H9 (cell line): ENCODE measurements around the gene ZNF622. TPM values are rescaled to one million over a fixed set of nuclear protein-coding genes. Genes with fewer than 3 reads are reported as not detected.

Source experiments
- DNase-seq: peaks from one replicate; pipeline ENCODE4 v3.0.0-alpha.2; 2017
- H2AFZ ChIP-seq: one replicate; pipeline ENCODE4 v1.6.1; 2013; ENCODE audit warnings: mild to moderate bottlenecking, low read length, control low read depth, moderate library complexity
- H2AK5ac ChIP-seq: 2 replicates; pipeline ENCODE4 v1.6.1; 2013; ENCODE audit warnings: low read length, control low read depth, mixed read lengths; ENCODE audit not compliant: insufficient read length
- H2BK120ac ChIP-seq: one replicate; pipeline ENCODE4 v1.6.1; 2013; ENCODE audit warnings: low read depth, mild to moderate bottlenecking, low read length, control low read depth, inconsistent platforms; ENCODE audit not compliant: poor library complexity, severe bottlenecking
- H2BK12ac ChIP-seq: 2 replicates; pipeline ENCODE4 v1.6.1; 2013; ENCODE audit warnings: low read length, control low read depth, mixed read lengths, low read depth; ENCODE audit not compliant: insufficient read length
- H2BK15ac ChIP-seq: 2 replicates; pipeline ENCODE4 v1.6.1; 2013; ENCODE audit warnings: low read depth, low read length, control low read depth
- H2BK20ac ChIP-seq: one replicate; pipeline ENCODE4 v1.6.1; 2013; ENCODE audit warnings: low read depth, mild to moderate bottlenecking, low read length, control low read depth, inconsistent platforms; ENCODE audit not compliant: poor library complexity, severe bottlenecking
- H2BK5ac ChIP-seq: 2 replicates; pipeline ENCODE4 v1.6.1; 2013; ENCODE audit warnings: low read length, control low read depth, mixed read lengths; ENCODE audit not compliant: insufficient read length
- H3K14ac ChIP-seq: 2 replicates; pipeline ENCODE4 v1.6.1; 2013; ENCODE audit warnings: low read length, control low read depth; ENCODE audit not compliant: insufficient read depth
- H3K18ac ChIP-seq: 2 replicates; pipeline ENCODE4 v1.6.1; 2013; ENCODE audit warnings: low read depth, mild to moderate bottlenecking, mixed read lengths, low read length, control low read depth; ENCODE audit not compliant: insufficient read length
- H3K23ac ChIP-seq: 2 replicates; pipeline ENCODE4 v1.6.1; 2013; ENCODE audit warnings: low read length, control low read depth, mixed read lengths, low read depth; ENCODE audit not compliant: insufficient read length
- H3K23me2 ChIP-seq: 2 replicates; pipeline ENCODE4 v1.6.1; 2013; ENCODE audit warnings: low read depth, mild to moderate bottlenecking, mixed read lengths, low read length, control low read depth; ENCODE audit not compliant: insufficient read length, poor library complexity, severe bottlenecking
- H3K27ac ChIP-seq: 2 replicates; pipeline ENCODE4 v1.5.1; 2013; ENCODE audit warnings: low read length, control low read depth, mixed read lengths, low read depth; ENCODE audit not compliant: insufficient read length
- H3K27me3 ChIP-seq: 2 replicates; pipeline ENCODE4 v1.6.1; 2013; ENCODE audit warnings: low read length, control low read depth, inconsistent platforms; ENCODE audit not compliant: insufficient read depth
- H3K4ac ChIP-seq: 2 replicates; pipeline ENCODE4 v1.6.1; 2013; ENCODE audit warnings: low read depth, mild to moderate bottlenecking, control low read depth, inconsistent platforms, low read length, moderate library complexity
- H3K4me1 ChIP-seq: 2 replicates; pipeline ENCODE4 v1.6.1; 2013; ENCODE audit warnings: low read length, control low read depth, inconsistent platforms; ENCODE audit not compliant: insufficient read depth
- H3K4me2 ChIP-seq: 2 replicates; pipeline ENCODE4 v1.6.1; 2013; ENCODE audit warnings: low read length, control low read depth, mixed read lengths; ENCODE audit not compliant: insufficient read length, insufficient read depth
- H3K56ac ChIP-seq: 2 replicates; pipeline ENCODE4 v1.6.1; 2013; ENCODE audit warnings: low read depth, mild to moderate bottlenecking, mixed read lengths, low read length, control low read depth; ENCODE audit not compliant: insufficient read length
- H3K79me1 ChIP-seq: 2 replicates; pipeline ENCODE4 v1.6.1; 2013; ENCODE audit warnings: low read depth, mild to moderate bottlenecking, moderate library complexity, low read length, control low read depth, inconsistent platforms; ENCODE audit not compliant: insufficient read depth, poor library complexity, severe bottlenecking
- H3K79me2 ChIP-seq: 2 replicates; pipeline ENCODE4 v1.6.1; 2013; ENCODE audit warnings: low read length, control low read depth, inconsistent platforms; ENCODE audit not compliant: insufficient read depth
- H3K9ac ChIP-seq: 2 replicates; pipeline ENCODE4 v1.6.1; 2013; ENCODE audit warnings: low read length, control low read depth, mixed read lengths; ENCODE audit not compliant: insufficient read length; ENCODE audit errors: extremely low read depth
- H3K9me3 ChIP-seq: one replicate; pipeline ENCODE4 v1.6.1; 2013; ENCODE audit warnings: low read depth, low read length, inconsistent platforms; ENCODE audit not compliant: control insufficient read depth
- H3T11ph ChIP-seq: one replicate; pipeline ENCODE4 v1.6.1; 2013; ENCODE audit warnings: mild to moderate bottlenecking, low read length, control low read depth, inconsistent platforms
- H4K20me1 ChIP-seq: one replicate; pipeline ENCODE4 v1.6.1; 2013; ENCODE audit not compliant: control insufficient read depth, insufficient read length, insufficient read depth
- H4K5ac ChIP-seq: 2 replicates; pipeline ENCODE4 v1.6.1; 2013; ENCODE audit warnings: low read depth, mild to moderate bottlenecking, mixed read lengths, low read length, control low read depth; ENCODE audit not compliant: insufficient read length
- H4K8ac ChIP-seq: replicated peaks from 2 replicates; pipeline ENCODE4 v1.6.1; 2013; ENCODE audit warnings: low read length, control low read depth, mixed read lengths, low read depth; ENCODE audit not compliant: insufficient read length
- H4K91ac ChIP-seq: 2 replicates; pipeline ENCODE4 v1.6.1; 2013; ENCODE audit warnings: low read depth, mild to moderate bottlenecking, moderate library complexity, mixed read lengths, low read length, control low read depth; ENCODE audit not compliant: insufficient read length
- H3K27ac Mint-ChIP-seq, 3 experiments: 2 replicates in 2 of 3; 3 replicates in 1 of 3; pipeline ENCODE4 v1.8.0; 2020 to 2021; ENCODE audit warnings: mixed read lengths in 3 of 3, mild to moderate bottlenecking in 1 of 3, moderate library complexity in 1 of 3
- H3K27me3 Mint-ChIP-seq: 2 replicates; pipeline ENCODE4 v1.8.0; 2021; ENCODE audit warnings: low read depth, mild to moderate bottlenecking, moderate library complexity, mixed read lengths
- H3K36me3 Mint-ChIP-seq, 3 experiments: 2 replicates in 2 of 3; 3 replicates in 1 of 3; pipeline ENCODE4 v1.8.0; 2020 to 2021; ENCODE audit warnings: low read depth in 3 of 3, mixed read lengths in 3 of 3; ENCODE audit not compliant: insufficient read depth in 1 of 3
- H3K4me1 Mint-ChIP-seq, 2 experiments: 2 replicates each; pipeline ENCODE4 v1.8.0; 2020; ENCODE audit warnings: mixed read lengths in 2 of 2
- H3K4me3 Mint-ChIP-seq, 2 experiments: 2 replicates in 1 of 2; 3 replicates in 1 of 2; pipeline ENCODE4 v1.8.0; 2020 to 2021; ENCODE audit warnings: mild to moderate bottlenecking in 2 of 2, mixed read lengths in 2 of 2, moderate library complexity in 1 of 2
- H3K9me3 Mint-ChIP-seq, 2 experiments: 2 replicates in 1 of 2; 3 replicates in 1 of 2; pipeline ENCODE4 v1.8.0; 2020; ENCODE audit warnings: mild to moderate bottlenecking in 2 of 2, mixed read lengths in 2 of 2, moderate library complexity in 1 of 2
- WGBS: extraction: QIAGEN DNeasy Blood & Tissue Kit; methylation state at CpG from one replicate; pipeline ENCODE4 v1.1.7; 2013; ENCODE audit warnings: missing lambda C conversion rate, low lambda C conversion rate, mixed read lengths; ENCODE audit not compliant: insufficient read length; ENCODE audit errors: extremely low coverage; 5-methylcytosine and 5-hydroxymethylcytosine counted together
- total RNA-seq: library from RNA; stranded (reverse); gene quantifications from 2 replicates; pipeline ENCODE4 v1.2.1, GENCODE V29; 2021
- TF ChIP-seq, protein P1 (sequence below): fragments of 200-600 bp; sonication (generic); conservative IDR thresholded peaks from 3 replicates; pipeline ENCODE4 v1.8.0; 2021; ENCODE audit warnings: antibody characterized with exemption, mild to moderate bottlenecking

The ZNF622 gene
- total RNA-seq, 1 experiment from 2014 or later = 42.2 TPM

DNA sequence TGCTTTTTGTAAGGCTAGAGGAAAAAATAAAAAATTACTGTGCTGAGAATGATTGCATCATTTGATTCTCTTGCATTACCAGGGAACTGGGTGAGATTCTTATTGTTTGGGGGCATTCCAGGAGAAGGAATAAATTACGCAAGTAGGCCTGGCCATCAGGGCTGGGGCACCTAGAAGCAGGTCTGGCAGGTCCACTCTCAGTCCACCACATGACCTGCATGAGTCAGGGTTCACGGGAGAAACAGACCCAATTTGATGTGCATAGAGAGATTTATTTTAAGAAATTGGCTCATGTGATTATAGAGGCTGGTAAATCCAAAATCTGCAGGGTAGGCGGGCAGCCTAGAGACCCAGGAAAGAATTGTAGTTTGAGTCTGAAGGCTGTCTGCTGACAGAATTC is 59.6 kb downstream of the ZNF622 start:
- no peaks in the 10 kb centered on the region for H3K4me1 ChIP-seq
- H3K23me2 ChIP-seq = no peaks in the 10 kb centered on the region
- no peak overlapping the region for H3K27ac ChIP-seq
- Mint-ChIP-seq H3K9me3 (no peaks in the 10 kb centered on the region; a peak in 1 of 5 replicates), H3K4me3 (no peak overlapping the region), H3K4me1 (no peaks in the 10 kb centered on the region; a peak in 1 of 4 replicates), H3K27me3 (no peaks in the 10 kb centered on the region), H3K36me3 (no peaks in the 10 kb centered on the region; a peak in 1 of 7 replicates), H3K27ac (no peak overlapping the region)
- H4K91ac ChIP-seq = no peak overlapping the region
- no peak overlapping the region for H3K56ac ChIP-seq
- TF ChIP-seq, protein P1, sequence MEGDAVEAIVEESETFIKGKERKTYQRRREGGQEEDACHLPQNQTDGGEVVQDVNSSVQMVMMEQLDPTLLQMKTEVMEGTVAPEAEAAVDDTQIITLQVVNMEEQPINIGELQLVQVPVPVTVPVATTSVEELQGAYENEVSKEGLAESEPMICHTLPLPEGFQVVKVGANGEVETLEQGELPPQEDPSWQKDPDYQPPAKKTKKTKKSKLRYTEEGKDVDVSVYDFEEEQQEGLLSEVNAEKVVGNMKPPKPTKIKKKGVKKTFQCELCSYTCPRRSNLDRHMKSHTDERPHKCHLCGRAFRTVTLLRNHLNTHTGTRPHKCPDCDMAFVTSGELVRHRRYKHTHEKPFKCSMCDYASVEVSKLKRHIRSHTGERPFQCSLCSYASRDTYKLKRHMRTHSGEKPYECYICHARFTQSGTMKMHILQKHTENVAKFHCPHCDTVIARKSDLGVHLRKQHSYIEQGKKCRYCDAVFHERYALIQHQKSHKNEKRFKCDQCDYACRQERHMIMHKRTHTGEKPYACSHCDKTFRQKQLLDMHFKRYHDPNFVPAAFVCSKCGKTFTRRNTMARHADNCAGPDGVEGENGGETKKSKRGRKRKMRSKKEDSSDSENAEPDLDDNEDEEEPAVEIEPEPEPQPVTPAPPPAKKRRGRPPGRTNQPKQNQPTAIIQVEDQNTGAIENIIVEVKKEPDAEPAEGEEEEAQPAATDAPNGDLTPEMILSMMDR = no peak
- no peak overlapping the region for H4K5ac ChIP-seq
- no peak overlapping the region for H4K8ac ChIP-seq
- H3K18ac ChIP-seq = no peak overlapping the region
- H3K23ac ChIP-seq = no peak overlapping the region
- no peaks in the 10 kb centered on the region for H3K9me3 ChIP-seq
- no peak overlapping the region for H3T11ph ChIP-seq
- H2BK15ac ChIP-seq = no peak overlapping the region
- DNase-seq = no peak
- no peak overlapping the region for H3K4ac ChIP-seq
- H3K79me2 ChIP-seq = no peaks in the 10 kb centered on the region
- no peak overlapping the region for H3K9ac ChIP-seq
- H2BK12ac ChIP-seq = no peak overlapping the region
- H4K20me1 ChIP-seq = no peaks in the 10 kb centered on the region
- H2AK5ac ChIP-seq = no peak overlapping the region
- no peak overlapping the region for H3K4me2 ChIP-seq
- H3K14ac ChIP-seq = no peak overlapping the region
- H2AFZ ChIP-seq = no peak overlapping the region
- no peaks in the 10 kb centered on the region for H3K79me1 ChIP-seq
- no peak overlapping the region for H2BK120ac ChIP-seq
- no peaks in the 10 kb centered on the region for H3K27me3 ChIP-seq
- H2BK20ac ChIP-seq = peak overlapping the region; percentile 11
- no CpG with 5 or more reads among the region's 3 CpGs for WGBS
- H2BK5ac ChIP-seq = no peak overlapping the region

Other genes with a start within 250 kb of the ZNF622 start
- gene RETREG1, start 151.2 kb upstream of the ZNF622 start, total RNA-seq = 3.3 and 3.4 TPM in 2 replicates